ENCODE data around the gene NEDD4L.

GRCh38 chr18:58116818-58117217, 72.8 kb downstream of the NEDD4L start:
- TF ChIP-seq, protein P1, sequence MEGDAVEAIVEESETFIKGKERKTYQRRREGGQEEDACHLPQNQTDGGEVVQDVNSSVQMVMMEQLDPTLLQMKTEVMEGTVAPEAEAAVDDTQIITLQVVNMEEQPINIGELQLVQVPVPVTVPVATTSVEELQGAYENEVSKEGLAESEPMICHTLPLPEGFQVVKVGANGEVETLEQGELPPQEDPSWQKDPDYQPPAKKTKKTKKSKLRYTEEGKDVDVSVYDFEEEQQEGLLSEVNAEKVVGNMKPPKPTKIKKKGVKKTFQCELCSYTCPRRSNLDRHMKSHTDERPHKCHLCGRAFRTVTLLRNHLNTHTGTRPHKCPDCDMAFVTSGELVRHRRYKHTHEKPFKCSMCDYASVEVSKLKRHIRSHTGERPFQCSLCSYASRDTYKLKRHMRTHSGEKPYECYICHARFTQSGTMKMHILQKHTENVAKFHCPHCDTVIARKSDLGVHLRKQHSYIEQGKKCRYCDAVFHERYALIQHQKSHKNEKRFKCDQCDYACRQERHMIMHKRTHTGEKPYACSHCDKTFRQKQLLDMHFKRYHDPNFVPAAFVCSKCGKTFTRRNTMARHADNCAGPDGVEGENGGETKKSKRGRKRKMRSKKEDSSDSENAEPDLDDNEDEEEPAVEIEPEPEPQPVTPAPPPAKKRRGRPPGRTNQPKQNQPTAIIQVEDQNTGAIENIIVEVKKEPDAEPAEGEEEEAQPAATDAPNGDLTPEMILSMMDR (IDR thresholded peaks at IDR 0.05; ENCODE audit: insufficient read depth, low read length, poor library complexity, severe bottlenecking): no peak
- TF ChIP-seq EZH2phosphoT487 (conservative IDR thresholded peaks at IDR 0.05; ENCODE audit: low read length): no peak
